SU-DHL-6 (cell line): ENCODE results near the gene ZNFX1.

ENCODE experiments used
- H2AFZ ChIP-seq: fragments of 200-600 bp; sonication (generic); 2 replicates; pipeline ENCODE4 v1.6.1; 2014; ENCODE audit warnings: low read depth, mild to moderate bottlenecking, moderate library complexity, mixed read lengths, antibody characterized with exemption, low read length; ENCODE audit not compliant: severe bottlenecking
- H3F3A ChIP-seq: fragments of 200-600 bp; shearing (Covaris generic); 2 replicates; pipeline ENCODE4 v1.6.0; 2016; ENCODE audit warnings: antibody characterized with exemption, mild to moderate bottlenecking; ENCODE audit not compliant: insufficient read depth
- H3K27ac ChIP-seq: fragments of 200-600 bp; sonication (generic); 2 replicates; pipeline ENCODE4 v1.5.1; 2016; ENCODE audit warnings: low read depth, mild to moderate bottlenecking, low read length, moderate library complexity, mixed read lengths
- H3K27me3 ChIP-seq: fragments of 200-600 bp; sonication (generic), shearing (Covaris generic); 2 replicates; pipeline ENCODE4 v1.6.0; 2014; ENCODE audit warnings: mild to moderate bottlenecking, low read length
- H3K36me3 ChIP-seq: fragments of 200-600 bp; sonication (generic); 2 replicates; pipeline ENCODE4 v1.6.1; 2014; ENCODE audit warnings: mild to moderate bottlenecking, low read length, mixed read lengths
- H3K4me2 ChIP-seq: fragments of 300-600, 200-600 bp; shearing (Covaris generic), sonication (generic); 2 replicates; pipeline ENCODE4 v1.6.0; 2014; ENCODE audit warnings: low read length, low read depth, mild to moderate bottlenecking; ENCODE audit not compliant: poor library complexity, severe bottlenecking
- H3K4me3 ChIP-seq: fragments of 200-600 bp; sonication (generic); 2 replicates; pipeline ENCODE4 v1.5.1; 2014; ENCODE audit warnings: antibody characterized with exemption, low read length, mild to moderate bottlenecking, mixed read lengths; ENCODE audit not compliant: insufficient read depth, poor library complexity, severe bottlenecking
- H3K79me2 ChIP-seq: fragments of 200-600 bp; sonication (generic); 2 replicates; pipeline ENCODE4 v1.6.1; 2014; ENCODE audit warnings: mild to moderate bottlenecking, low read length, moderate library complexity; ENCODE audit not compliant: insufficient read depth
- H3K9ac ChIP-seq: fragments of 200-600 bp; sonication (generic); 2 replicates; pipeline ENCODE4 v1.7.0; 2014; ENCODE audit warnings: mild to moderate bottlenecking, low read length
- H3K9me2 ChIP-seq: fragments of 200-600 bp; sonication (generic); replicated peaks from 2 replicates; pipeline ENCODE4 v1.6.1; 2014; ENCODE audit warnings: low read length; ENCODE audit not compliant: insufficient read depth
- H3K9me3 ChIP-seq: fragments of 200-600 bp; sonication (generic); 2 replicates; pipeline ENCODE4 v1.6.1; 2014; ENCODE audit warnings: low read length, mixed read lengths; ENCODE audit not compliant: insufficient read depth
- H4K20me1 ChIP-seq: fragments of 200-600 bp; sonication (generic); 2 replicates; pipeline ENCODE4 v1.6.1; 2014; ENCODE audit warnings: low read depth, mild to moderate bottlenecking, antibody characterized with exemption, low read length, moderate library complexity, mixed read lengths
- EZH2phosphoT487 ChIP-seq: fragments of 200-600 bp; sonication (generic), shearing (Covaris generic); conservative IDR thresholded peaks from 2 replicates; pipeline ENCODE4 v1.6.1; 2018; ENCODE audit warnings: mild to moderate bottlenecking, antibody characterized with exemption, low read length, moderate library complexity, mixed read lengths
- TF ChIP-seq, protein P1 (sequence below): fragments of 200-600 bp; sonication (generic); IDR thresholded peaks from one replicate; pipeline ENCODE4 v1.5.1; 2017; ENCODE audit warnings: antibody characterized with exemption, mild to moderate bottlenecking, low read length, moderate library complexity; ENCODE audit not compliant: insufficient read depth, poor library complexity, severe bottlenecking

The ZNFX1 gene

GRCh38 chr20:49210757-49211110 is 67.1 kb downstream of the ZNFX1 start:
- no peaks in the 10 kb centered on the region for H3F3A ChIP-seq
- no peaks in the 10 kb centered on the region for H3K79me2 ChIP-seq
- H2AFZ ChIP-seq: no peak overlapping the region
- no peak overlapping the region for H3K4me2 ChIP-seq
- H3K36me3 ChIP-seq: no peaks in the 10 kb centered on the region
- H3K27me3 ChIP-seq: no peaks in the 10 kb centered on the region
- H3K9me2 ChIP-seq: no peaks in the 10 kb centered on the region
- no peaks in the 10 kb centered on the region for H4K20me1 ChIP-seq
- no peak overlapping the region for H3K27ac ChIP-seq
- TF ChIP-seq, protein P1, sequence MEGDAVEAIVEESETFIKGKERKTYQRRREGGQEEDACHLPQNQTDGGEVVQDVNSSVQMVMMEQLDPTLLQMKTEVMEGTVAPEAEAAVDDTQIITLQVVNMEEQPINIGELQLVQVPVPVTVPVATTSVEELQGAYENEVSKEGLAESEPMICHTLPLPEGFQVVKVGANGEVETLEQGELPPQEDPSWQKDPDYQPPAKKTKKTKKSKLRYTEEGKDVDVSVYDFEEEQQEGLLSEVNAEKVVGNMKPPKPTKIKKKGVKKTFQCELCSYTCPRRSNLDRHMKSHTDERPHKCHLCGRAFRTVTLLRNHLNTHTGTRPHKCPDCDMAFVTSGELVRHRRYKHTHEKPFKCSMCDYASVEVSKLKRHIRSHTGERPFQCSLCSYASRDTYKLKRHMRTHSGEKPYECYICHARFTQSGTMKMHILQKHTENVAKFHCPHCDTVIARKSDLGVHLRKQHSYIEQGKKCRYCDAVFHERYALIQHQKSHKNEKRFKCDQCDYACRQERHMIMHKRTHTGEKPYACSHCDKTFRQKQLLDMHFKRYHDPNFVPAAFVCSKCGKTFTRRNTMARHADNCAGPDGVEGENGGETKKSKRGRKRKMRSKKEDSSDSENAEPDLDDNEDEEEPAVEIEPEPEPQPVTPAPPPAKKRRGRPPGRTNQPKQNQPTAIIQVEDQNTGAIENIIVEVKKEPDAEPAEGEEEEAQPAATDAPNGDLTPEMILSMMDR: no peak
- no peak for TF ChIP-seq EZH2phosphoT487
- peaks cover 5% of the 10 kb centered on the region; the same call in 1 of the 2 replicates for H3K9me3 ChIP-seq
- H3K9ac ChIP-seq: no peak overlapping the region
- no peak overlapping the region for H3K4me3 ChIP-seq

- no peaks in the 10 kb centered on the region for H3K36me3 ChIP-seq
- H3K9me2 ChIP-seq: no peaks in the 10 kb centered on the region
- H3F3A ChIP-seq: no peaks in the 10 kb centered on the region
- H3K4me3 ChIP-seq: no peak overlapping the region
- no peaks in the 10 kb centered on the region for H3K79me2 ChIP-seq
- H2AFZ ChIP-seq: no peak overlapping the region
- no peak overlapping the region for H3K4me2 ChIP-seq
- no peaks in the 10 kb centered on the region for H3K27me3 ChIP-seq
- no peak overlapping the region for H3K27ac ChIP-seq
- H4K20me1 ChIP-seq: no peaks in the 10 kb centered on the region
- H3K9ac ChIP-seq: no peak overlapping the region
- peaks cover 5% of the 10 kb centered on the region; the same call in 1 of the 2 replicates for H3K9me3 ChIP-seq
- TF ChIP-seq, protein P1: no peak
- no peak for TF ChIP-seq EZH2phosphoT487
Measured at GRCh38 chr20:49210101-49210756, 67.6 kb downstream of the ZNFX1 start.

DNA sequence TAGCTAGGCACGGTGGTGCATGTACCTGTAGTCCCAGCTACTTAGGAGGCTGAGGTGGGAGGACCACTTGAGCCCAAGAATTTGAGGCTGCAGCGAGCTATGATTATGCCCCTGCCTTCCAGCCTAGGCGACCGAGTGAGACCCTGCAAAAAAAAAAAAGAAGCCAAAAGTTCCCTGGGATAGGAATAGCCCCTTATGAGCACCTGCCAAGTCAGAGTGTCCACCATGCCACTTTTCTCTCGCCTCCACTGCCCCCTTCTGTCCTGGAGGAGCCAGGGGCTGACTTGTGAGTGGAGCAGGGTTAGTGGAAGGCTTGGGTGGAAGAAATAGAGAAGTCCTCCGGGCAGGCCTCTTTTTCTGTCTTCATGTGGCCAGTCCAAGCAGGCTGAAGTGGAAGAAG is 70.8 kb downstream of the ZNFX1 start:
- no peaks in the 10 kb centered on the region for H3F3A ChIP-seq
- no peak overlapping the region for H3K4me2 ChIP-seq
- H3K9me3 ChIP-seq: peaks cover 5% of the 10 kb centered on the region; the same call in 1 of the 2 replicates
- no peaks in the 10 kb centered on the region for H3K79me2 ChIP-seq
- H3K36me3 ChIP-seq: no peaks in the 10 kb centered on the region
- no peak overlapping the region for H2AFZ ChIP-seq
- H3K4me3 ChIP-seq: no peak overlapping the region
- no peak overlapping the region for H3K27ac ChIP-seq
- H3K9me2 ChIP-seq: no peaks in the 10 kb centered on the region
- H3K27me3 ChIP-seq: no peaks in the 10 kb centered on the region
- H3K9ac ChIP-seq: no peak overlapping the region
- no peaks in the 10 kb centered on the region for H4K20me1 ChIP-seq
- TF ChIP-seq, protein P1: no peak
- no peak for TF ChIP-seq EZH2phosphoT487
